Trophoblast cell (in vitro differentiated cells and primary cell): ENCODE measurements around the gene KLHL6.

Source experiments
- DNase-seq, 2 donors: peaks; one replicate each; pipeline ENCODE4 v3.0.0-alpha.2; 2016
- H2AFZ ChIP-seq: 2 replicates; pipeline ENCODE4 v1.6.1; 2013; ENCODE audit warnings: low read length, moderate library complexity, mild to moderate bottlenecking; ENCODE audit not compliant: insufficient read depth, poor library complexity
- H2AK5ac ChIP-seq: 2 replicates; pipeline ENCODE4 v1.6.1; 2013; ENCODE audit warnings: mild to moderate bottlenecking, low read length
- H2BK120ac ChIP-seq: 2 replicates; pipeline ENCODE4 v1.6.1; 2013; ENCODE audit warnings: low read length, mild to moderate bottlenecking, moderate library complexity; ENCODE audit not compliant: insufficient read depth, poor library complexity
- H2BK12ac ChIP-seq: 2 replicates; pipeline ENCODE4 v1.6.1; 2013; ENCODE audit warnings: mild to moderate bottlenecking, low read length, moderate library complexity
- H2BK5ac ChIP-seq: 2 replicates; pipeline ENCODE4 v1.6.1; 2013; ENCODE audit warnings: low read length, low read depth, moderate library complexity, mild to moderate bottlenecking; ENCODE audit not compliant: poor library complexity
- H3K14ac ChIP-seq: 2 replicates; pipeline ENCODE4 v1.6.1; 2013; ENCODE audit warnings: mild to moderate bottlenecking, low read length
- H3K18ac ChIP-seq: 2 replicates; pipeline ENCODE4 v1.6.1; 2013; ENCODE audit warnings: mild to moderate bottlenecking, low read length
- H3K23ac ChIP-seq: 2 replicates; pipeline ENCODE4 v1.6.1; 2013; ENCODE audit warnings: low read length
- H3K27ac ChIP-seq: 2 replicates; pipeline ENCODE4 v1.5.1; 2013; ENCODE audit warnings: low read depth, mild to moderate bottlenecking, inconsistent platforms, low read length, moderate library complexity
- H3K27me3 ChIP-seq: 2 replicates; pipeline ENCODE4 v1.6.1; 2013; ENCODE audit warnings: inconsistent platforms, mild to moderate bottlenecking, low read length, moderate library complexity; ENCODE audit not compliant: insufficient read depth
- H3K36me3 ChIP-seq, 2 experiments: 1 replicate in 1 of 2; 2 replicates in 1 of 2; pipeline ENCODE4 v1.6.1; 2013; ENCODE audit warnings: low read length in 2 of 2, mild to moderate bottlenecking in 2 of 2, moderate library complexity in 1 of 2; ENCODE audit not compliant: insufficient read depth in 2 of 2, control insufficient read depth in 1 of 2
- H3K4ac ChIP-seq: 2 replicates; pipeline ENCODE4 v1.6.1; 2013; ENCODE audit warnings: low read depth, mild to moderate bottlenecking, low read length, moderate library complexity
- H3K4me1 ChIP-seq, 2 experiments: 1 replicate in 1 of 2; 2 replicates in 1 of 2; pipeline ENCODE4 v1.6.1; 2013; ENCODE audit warnings: low read length in 2 of 2, mild to moderate bottlenecking in 2 of 2, moderate library complexity in 1 of 2; ENCODE audit not compliant: insufficient read depth in 2 of 2, control insufficient read depth in 1 of 2
- H3K4me2 ChIP-seq: 2 replicates; pipeline ENCODE4 v1.6.1; 2013; ENCODE audit warnings: inconsistent platforms, mild to moderate bottlenecking, low read length, moderate library complexity
- H3K4me3 ChIP-seq: 2 replicates; pipeline ENCODE4 v1.5.1; 2013; ENCODE audit warnings: mild to moderate bottlenecking, low read depth, low read length, inconsistent platforms
- H3K79me1 ChIP-seq: one replicate; pipeline ENCODE4 v1.6.1; 2013; ENCODE audit warnings: low read length
- H3K79me2 ChIP-seq: 2 replicates; pipeline ENCODE4 v1.6.1; 2013; ENCODE audit warnings: low read length, mild to moderate bottlenecking; ENCODE audit not compliant: control insufficient read depth, insufficient read depth, poor library complexity
- H3K9ac ChIP-seq: 2 replicates; pipeline ENCODE4 v1.6.1; 2013; ENCODE audit warnings: mild to moderate bottlenecking, low read length
- H3K9me3 ChIP-seq: 2 replicates; pipeline ENCODE4 v1.6.1; 2013; ENCODE audit warnings: low read depth, mild to moderate bottlenecking, control low read depth, inconsistent platforms, low read length; ENCODE audit not compliant: insufficient read depth
- H4K12ac ChIP-seq: 2 replicates; pipeline ENCODE4 v1.6.1; 2013; ENCODE audit warnings: low read depth, mild to moderate bottlenecking, low read length, moderate library complexity
- H4K8ac ChIP-seq: 2 replicates; pipeline ENCODE4 v1.6.1; 2013; ENCODE audit warnings: low read depth, mild to moderate bottlenecking, low read length, moderate library complexity
- H4K91ac ChIP-seq: one replicate; pipeline ENCODE4 v1.6.1; 2013; ENCODE audit warnings: low read depth, mild to moderate bottlenecking, low read length, moderate library complexity
- WGBS: extraction: QIAGEN DNeasy Blood & Tissue Kit; methylation state at CpG from one replicate; pipeline ENCODE4 v1.1.7; 2013; ENCODE audit warnings: missing lambda C conversion rate; ENCODE audit not compliant: insufficient read length, insufficient coverage; ENCODE audit errors: extremely low coverage; 5-methylcytosine and 5-hydroxymethylcytosine counted together

Gene KLHL6

GRCh38 chr3:183584914-183585280 lies 29.4 kb upstream of the KLHL6 start:
- Histone ChIP-seq H3K27ac (no peak overlapping the region), H3K4me1 (no peaks in the 10 kb centered on the region), H2BK5ac (no peak overlapping the region), H3K27me3 (no peaks in the 10 kb centered on the region), H4K8ac (no peak overlapping the region), H3K9ac (no peak overlapping the region), H4K12ac (no peak overlapping the region), H3K79me2 (no peaks in the 10 kb centered on the region), H4K91ac (no peak overlapping the region), H3K4ac (no peak overlapping the region), H3K4me2 (no peak overlapping the region), H3K9me3 (no peaks in the 10 kb centered on the region), H2AFZ (no peak overlapping the region), H3K4me3 (no peak overlapping the region), H2AK5ac (no peak overlapping the region), H3K23ac (no peak overlapping the region), H3K79me1 (no peaks in the 10 kb centered on the region), H3K14ac (no peak overlapping the region), H2BK120ac (no peak overlapping the region), H2BK12ac (no peak overlapping the region), H3K18ac (no peak overlapping the region), H3K36me3 (no peaks in the 10 kb centered on the region)
- no CpG with 5 or more reads among the region's 3 CpGs for WGBS
- DNase-seq, result no peak

- H2AFZ ChIP-seq, result no peak overlapping the region
- H4K91ac ChIP-seq, result no peak overlapping the region
- H4K8ac ChIP-seq, result no peak overlapping the region
- H3K9me3 ChIP-seq, result no peaks in the 10 kb centered on the region
- H4K12ac ChIP-seq, result no peak overlapping the region
- H3K9ac ChIP-seq, result no peak overlapping the region
- no peak overlapping the region for H2BK120ac ChIP-seq
- H3K14ac ChIP-seq, result no peak overlapping the region
- H3K36me3 ChIP-seq, result no peaks in the 10 kb centered on the region
- no peak overlapping the region for H3K23ac ChIP-seq
- H3K4me2 ChIP-seq, result no peak overlapping the region
- no peaks in the 10 kb centered on the region for H3K27me3 ChIP-seq
- H2BK12ac ChIP-seq, result no peak overlapping the region
- no CpG with 5 or more reads among the region's 7 CpGs for WGBS
- H3K79me2 ChIP-seq, result no peaks in the 10 kb centered on the region
- H3K79me1 ChIP-seq, result no peaks in the 10 kb centered on the region
- no peak overlapping the region for H3K27ac ChIP-seq
- peak; percentile 3 to 32 for DNase-seq
- no peak overlapping the region for H2BK5ac ChIP-seq
- H3K4me3 ChIP-seq, result no peak overlapping the region
- no peak overlapping the region for H3K18ac ChIP-seq
- H3K4ac ChIP-seq, result no peak overlapping the region
- H3K4me1 ChIP-seq, result no peaks in the 10 kb centered on the region
- no peak overlapping the region for H2AK5ac ChIP-seq
Measured at GRCh38 chr3:183584246-183584913, 28.9 kb upstream of the KLHL6 start.

GRCh38 chr3:183583331-183584245 lies 28.1 kb upstream of the KLHL6 start:
- Histone ChIP-seq H2AFZ (no peak overlapping the region), H2BK5ac (no peak overlapping the region), H3K79me1 (no peaks in the 10 kb centered on the region), H2BK12ac (no peak overlapping the region), H4K12ac (no peak overlapping the region), H3K4ac (no peak overlapping the region), H3K27ac (no peak overlapping the region), H4K8ac (no peak overlapping the region), H3K36me3 (no peaks in the 10 kb centered on the region), H3K79me2 (no peaks in the 10 kb centered on the region), H4K91ac (no peak overlapping the region), H3K14ac (no peak overlapping the region), H2AK5ac (no peak overlapping the region), H3K4me2 (no peak overlapping the region), H2BK120ac (no peak overlapping the region), H3K18ac (no peak overlapping the region), H3K23ac (no peak overlapping the region), H3K27me3 (no peaks in the 10 kb centered on the region), H3K9me3 (no peaks in the 10 kb centered on the region), H3K4me3 (no peak overlapping the region), H3K9ac (no peak overlapping the region), H3K4me1 (no peaks in the 10 kb centered on the region)
- no CpG with 5 or more reads among the region's 5 CpGs for WGBS
- no peak for DNase-seq

GRCh38 chr3:183582161-183582560 lies 26.7 kb upstream of the KLHL6 start:
- no peaks in the 10 kb centered on the region for H3K4me1 ChIP-seq

More at GRCh38 chr3:183582161-183582560, 26.7 kb upstream of the KLHL6 start:
- Histone ChIP-seq H3K27me3 (no peaks in the 10 kb centered on the region), H3K36me3 (no peaks in the 10 kb centered on the region), H2BK12ac (no peak overlapping the region), H2BK120ac (no peak overlapping the region), H2AK5ac (no peak overlapping the region), H3K18ac (no peak overlapping the region), H2BK5ac (no peak overlapping the region), H4K91ac (no peak overlapping the region), H2AFZ (no peak overlapping the region), H3K79me2 (no peaks in the 10 kb centered on the region), H4K12ac (no peak overlapping the region), H3K27ac (no peak overlapping the region), H3K23ac (no peak overlapping the region), H3K9me3 (no peaks in the 10 kb centered on the region), H3K4me2 (no peak overlapping the region), H3K4ac (no peak overlapping the region), H3K9ac (no peak overlapping the region), H3K79me1 (no peaks in the 10 kb centered on the region), H3K14ac (no peak overlapping the region), H3K4me3 (no peak overlapping the region), H4K8ac (no peak overlapping the region)
- no CpG with 5 or more reads among the region's 1 CpG for WGBS
- DNase-seq, result no peak
